Erythroblast (primary cell): ENCODE measurements around the gene ALPG.
"Not testable (repeated sequence)": the region's sequence is repeated elsewhere in the genome, so short reads cannot be mapped to it uniquely, and the experiment has no call there.

ENCODE experiments used
- GATA1 ChIP-seq: IDR thresholded peaks from 2 replicates; pipeline ENCODE4 v1.6.1; 2011; ENCODE audit warnings: low read depth, mild to moderate bottlenecking, control low read depth, low read length, moderate library complexity
- POLR2A ChIP-seq: IDR thresholded peaks from 2 replicates; pipeline ENCODE4 v1.6.1; 2011; ENCODE audit warnings: mild to moderate bottlenecking, low read length

DNA sequence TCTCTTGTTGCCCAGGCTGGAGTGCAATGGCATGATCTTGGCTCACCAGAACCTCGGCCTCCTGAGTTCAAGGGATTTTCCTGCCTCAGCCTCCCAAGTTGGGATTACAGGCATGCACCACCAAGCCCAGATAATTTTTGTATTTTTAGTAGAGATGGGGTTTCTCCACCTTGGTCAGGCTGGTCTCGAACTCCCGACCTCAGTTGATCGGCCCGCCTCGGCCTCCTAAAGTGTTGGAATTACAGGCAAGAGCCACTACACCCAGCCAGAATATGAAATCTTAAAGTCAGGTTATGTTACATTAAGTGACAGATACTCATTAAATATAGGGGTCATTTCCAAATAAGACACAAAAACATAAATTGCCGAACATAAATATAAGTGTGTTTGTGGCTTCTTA lies 12.2 kb upstream of the ALPG start:
- not testable (repeated sequence) for TF ChIP-seq POLR2A, GATA1
